Suppressor macrophage treated with lipopolysaccharide for 4 hours (primary cell): ENCODE data around the gene KLC1.
"Not testable (repeated sequence)": the region's sequence is repeated elsewhere in the genome, so short reads cannot be mapped to it uniquely, and the experiment has no call there.

Experiments
- DNase-seq: peaks from one replicate; pipeline ENCODE4 v3.0.0-alpha.2; 2020

KLC1 gene

DNA sequence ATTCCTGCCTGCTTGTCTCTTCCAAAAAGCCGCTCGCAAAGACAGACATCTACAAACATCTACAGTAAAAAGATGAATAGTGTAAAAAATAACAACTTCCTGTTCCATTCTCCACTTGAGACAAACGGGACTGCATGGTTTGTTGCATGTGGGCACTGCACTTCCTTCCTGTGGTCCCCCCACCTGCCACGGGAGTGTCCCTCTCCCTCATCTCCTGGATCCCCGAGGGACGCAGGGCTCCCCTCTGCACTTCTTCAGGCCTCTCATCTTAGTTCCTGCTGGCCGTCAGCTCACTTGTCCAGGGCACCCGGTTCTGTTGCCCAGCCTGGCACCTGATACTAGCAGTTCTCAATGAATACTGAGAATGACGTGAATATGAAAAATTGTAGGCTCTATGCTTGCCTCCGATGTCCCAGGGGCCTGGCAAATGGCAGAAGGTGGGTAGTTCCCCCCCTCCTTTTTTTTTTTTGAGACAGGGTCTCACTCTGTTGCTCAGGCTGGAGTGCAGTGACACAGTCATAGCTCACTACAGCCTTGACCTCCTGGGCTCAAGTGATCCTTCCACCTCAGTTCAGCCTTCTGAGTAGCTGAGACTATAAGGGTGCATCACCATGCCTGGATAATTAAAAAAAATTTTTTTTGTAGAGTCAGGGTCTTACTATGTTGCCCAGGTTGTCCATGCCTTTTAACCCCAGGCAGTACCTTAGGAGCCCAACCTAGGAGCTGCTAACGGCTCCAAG lies 3.5 kb upstream of the KLC1 start:
- no peak for DNase-seq

GRCh38 chr14:103626146-103626850 lies 2.7 kb upstream of the KLC1 start:
- DNase-seq: no peak

DNA sequence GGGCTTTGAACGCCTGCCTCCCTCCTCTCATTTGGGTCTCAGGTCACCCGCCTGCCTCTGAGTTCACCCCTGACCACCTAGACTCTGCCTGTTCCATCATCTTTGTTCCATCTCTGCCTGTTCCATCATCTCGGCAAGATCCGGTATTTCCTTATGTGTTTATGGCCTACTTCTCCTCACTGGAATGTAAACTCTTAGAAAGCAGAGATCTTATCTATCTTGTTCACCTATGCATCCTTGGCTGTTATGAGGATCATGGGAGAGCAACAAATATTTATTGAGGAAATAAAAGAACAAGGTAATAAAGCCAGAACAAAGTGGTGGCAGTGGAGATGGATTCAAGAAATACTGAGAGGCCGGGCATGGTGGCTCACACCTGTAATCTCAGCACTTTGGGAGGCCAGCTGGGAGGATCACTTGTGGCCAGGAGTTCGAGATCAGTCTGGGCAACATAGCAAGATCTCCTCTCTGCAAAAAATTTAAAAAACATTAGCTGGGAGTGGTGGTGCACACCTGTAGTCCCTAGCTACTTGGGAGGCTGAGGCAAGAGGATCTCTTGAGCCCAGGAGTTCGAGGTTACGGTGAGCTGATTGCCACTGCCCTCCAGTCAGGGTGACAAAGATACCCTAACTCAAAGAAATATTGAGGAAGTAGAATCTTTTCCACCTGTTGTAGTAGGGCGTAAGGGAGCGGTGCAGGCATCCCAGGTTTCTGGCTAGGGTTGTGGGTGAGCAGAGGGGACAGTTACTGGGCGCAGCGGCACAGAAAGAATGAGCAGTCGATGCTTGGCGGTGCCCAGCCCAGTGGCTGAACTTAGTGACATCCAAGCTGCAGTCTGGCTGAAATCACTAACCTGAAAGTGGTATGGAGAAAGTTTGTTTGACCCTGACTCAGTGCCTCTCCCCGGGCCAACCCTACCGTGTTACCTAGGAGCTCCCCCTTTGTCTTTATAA lies 1.7 kb upstream of the KLC1 start:
- DNase-seq: no peak

GRCh38 chr14:103628221-103628683 lies 759 bp upstream of the KLC1 start:
- peak; percentile 92 for DNase-seq

GRCh38 chr14:103629503-103630121 lies 601 bp downstream of the KLC1 start:
- DNase-seq: peak; percentile 58

DNA sequence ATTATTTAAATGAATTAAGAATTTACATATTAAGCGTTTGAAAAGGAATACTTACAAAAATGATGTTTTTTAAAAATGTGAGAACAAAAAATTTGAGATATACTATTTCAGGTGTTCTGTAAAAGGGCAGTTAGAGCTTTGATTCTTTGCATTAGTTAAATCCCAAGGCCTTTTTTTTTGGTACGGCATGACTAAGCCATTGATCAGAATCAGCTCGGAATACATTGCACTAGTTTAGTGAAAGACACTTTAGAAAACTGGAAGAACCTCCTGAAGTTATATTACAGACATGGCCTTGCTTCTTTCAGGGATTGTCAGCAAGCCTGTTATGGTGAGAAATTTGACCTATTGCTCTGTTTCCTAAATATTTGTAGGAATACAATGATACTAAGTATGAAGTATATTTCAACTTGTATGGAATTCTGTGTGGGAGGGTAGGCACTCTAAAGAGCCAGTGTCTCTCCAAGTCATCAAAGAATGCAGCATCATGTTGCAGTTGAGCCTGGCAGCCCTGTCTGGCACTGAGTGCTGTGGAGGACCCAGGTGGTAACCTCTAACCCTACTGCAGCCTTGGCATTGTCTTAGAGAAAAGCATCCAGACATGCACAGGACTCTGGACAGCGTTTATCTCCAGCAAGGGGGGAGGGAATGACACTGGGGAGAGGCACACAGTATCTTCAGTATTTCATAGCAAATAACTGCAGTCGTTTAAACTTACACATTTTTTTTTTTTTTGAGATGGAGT lies 1.5 kb downstream of the KLC1 start:
- DNase-seq: no peak

- no peak for DNase-seq
Observed at GRCh38 chr14:103633391-103633790, 4.4 kb downstream of the KLC1 start.

DNA sequence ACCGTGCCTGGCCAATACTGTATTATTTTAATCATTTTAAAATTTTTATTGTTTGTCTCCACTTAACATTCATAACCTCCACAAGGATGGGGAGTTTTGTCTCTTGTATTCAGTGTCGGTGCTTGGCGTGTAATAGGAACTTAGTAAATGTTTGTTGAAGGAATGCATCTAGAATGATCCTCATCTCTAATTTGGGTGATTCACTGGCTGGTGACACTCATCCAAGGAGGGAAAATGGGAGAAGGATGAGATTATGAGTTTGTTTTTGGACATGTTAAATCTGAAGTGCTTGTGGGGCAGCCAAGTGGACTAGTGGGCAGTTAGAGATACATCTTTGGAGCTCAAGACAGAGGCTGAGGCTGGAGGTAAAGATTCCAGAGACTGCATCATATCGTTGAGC lies 5.1 kb downstream of the KLC1 start:
- no peak for DNase-seq

DNA sequence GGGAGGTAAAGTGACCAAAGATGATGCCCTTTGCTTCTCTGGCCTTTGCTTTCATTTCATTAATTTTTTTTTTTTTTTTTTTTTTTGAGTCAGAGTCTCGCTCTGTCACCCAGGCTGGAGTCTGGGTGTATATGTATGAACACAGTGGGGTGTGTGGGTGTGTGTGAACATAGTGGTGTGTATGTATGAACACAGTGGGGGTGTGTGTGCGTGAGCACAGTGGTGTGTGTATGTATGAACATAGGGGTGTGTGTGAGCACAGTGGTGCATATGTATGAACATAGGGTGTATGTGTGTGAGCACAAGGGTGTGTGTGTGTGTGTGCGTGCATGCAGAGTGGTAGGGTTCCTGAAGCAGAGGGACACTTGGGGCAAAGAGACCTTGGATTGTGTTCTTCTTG lies 9.6 kb downstream of the KLC1 start:
- no peak for DNase-seq

GRCh38 chr14:103641161-103641560 lies 12.2 kb downstream of the KLC1 start:
- DNase-seq: no peak

DNA sequence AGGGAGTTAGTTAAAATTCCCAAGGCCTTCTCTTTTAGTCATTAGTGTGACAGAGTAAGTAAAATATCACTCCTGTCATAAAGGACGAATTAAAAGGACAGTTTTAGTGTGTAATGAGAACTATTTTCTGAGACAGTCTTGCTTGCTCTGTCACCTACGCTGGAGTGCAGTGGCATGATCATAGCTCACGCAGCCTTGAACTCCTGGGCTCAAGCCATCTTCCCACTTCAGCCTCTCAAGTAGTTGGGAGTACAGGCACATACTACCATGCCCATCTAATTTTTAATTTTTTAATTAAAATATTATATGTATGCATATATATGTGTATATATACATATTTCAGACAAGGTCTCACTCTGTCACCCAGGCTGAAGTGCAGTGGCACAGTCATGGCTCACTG lies 17.2 kb downstream of the KLC1 start:
- no peak for DNase-seq

DNA sequence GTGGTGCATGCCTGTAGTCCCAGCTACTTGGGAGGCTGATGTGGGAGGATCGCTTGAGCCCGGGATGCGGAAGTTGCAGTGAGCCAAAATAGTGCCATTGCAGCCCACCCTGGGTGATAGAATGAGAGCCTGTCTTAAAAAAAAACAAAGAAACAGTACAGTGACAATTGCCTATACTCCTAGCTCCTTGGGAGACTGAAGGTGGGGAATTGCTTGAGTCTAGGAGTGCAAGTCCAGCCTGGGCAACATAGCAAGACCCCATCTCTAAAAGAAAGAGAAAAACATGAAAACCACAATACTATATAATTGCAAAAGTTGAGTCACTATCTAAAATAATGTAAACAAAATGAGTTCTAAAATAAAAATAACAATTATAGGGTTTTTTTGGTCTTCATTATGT lies 20.0 kb downstream of the KLC1 start:
- DNase-seq: no peak

GRCh38 chr14:103650213-103650612 lies 21.2 kb downstream of the KLC1 start:
- no peak for DNase-seq

DNA sequence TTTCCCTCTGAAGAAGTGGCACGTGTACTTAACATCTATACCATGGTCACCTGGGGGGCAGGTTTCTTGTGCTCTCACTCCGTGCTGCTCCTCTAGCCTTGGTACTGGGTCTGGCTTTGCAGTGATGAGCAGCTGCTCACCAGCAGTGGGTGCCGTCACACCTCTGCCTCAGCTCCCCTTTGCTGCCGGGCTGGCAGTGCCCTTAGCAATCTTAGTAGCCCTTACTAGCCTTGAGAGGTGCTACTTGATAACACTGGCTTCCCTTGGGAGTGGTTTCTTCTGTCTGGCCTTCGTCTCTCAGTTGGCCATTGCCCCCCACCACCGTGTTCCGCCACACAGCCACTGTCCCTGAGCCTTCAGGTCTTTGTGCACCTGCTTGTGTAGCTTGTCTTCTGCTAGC lies 22.6 kb downstream of the KLC1 start:
- no peak for DNase-seq

DNA sequence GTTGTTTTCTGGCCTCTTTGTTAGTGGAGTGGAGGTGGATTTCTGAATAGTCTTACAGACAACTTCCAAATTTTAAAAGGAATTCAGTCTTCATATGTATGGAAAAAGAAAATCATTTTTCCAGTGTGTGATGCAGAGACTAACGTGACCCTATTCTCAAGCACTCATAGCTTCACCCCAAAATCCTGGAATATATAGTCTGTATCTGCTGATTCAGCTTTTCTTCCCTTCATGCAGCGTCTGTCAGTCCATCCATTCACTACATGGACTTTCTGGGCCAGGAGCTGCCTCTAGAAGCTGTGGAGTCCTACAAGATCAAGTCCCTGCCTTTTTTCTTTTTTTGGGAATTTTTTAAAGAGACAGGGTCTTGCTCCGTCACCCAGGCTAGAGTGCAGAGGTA lies 23.8 kb downstream of the KLC1 start:
- no peak for DNase-seq

GRCh38 chr14:103653336-103653735 lies 24.3 kb downstream of the KLC1 start:
- DNase-seq: not testable (repeated sequence)

DNA sequence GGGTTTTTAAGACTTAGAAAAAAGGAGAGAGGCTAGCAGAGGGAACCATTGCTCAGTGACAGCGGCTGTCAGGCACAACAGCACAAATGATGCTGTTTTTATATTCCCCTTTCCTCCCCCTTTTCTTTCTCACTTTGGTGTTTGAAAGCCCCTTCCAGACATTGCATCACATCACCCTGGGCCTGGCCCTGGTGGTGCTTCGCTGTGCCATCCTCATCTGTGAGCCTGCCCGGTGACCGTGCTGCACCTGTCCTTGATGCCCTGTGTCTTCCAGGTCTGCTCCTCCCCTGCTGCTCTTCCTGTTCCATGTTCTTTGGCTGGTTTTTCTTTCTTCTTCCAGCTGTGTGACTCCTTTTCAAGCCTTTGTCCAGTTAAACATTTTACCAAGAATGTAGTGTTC lies 24.8 kb downstream of the KLC1 start:
- DNase-seq: no peak

GRCh38 chr14:103654619-103655018 lies 25.6 kb downstream of the KLC1 start:
- DNase-seq: no peak

- DNase-seq: peak; percentile 61
Observed at GRCh38 chr14:103656031-103656755, 27.2 kb downstream of the KLC1 start.

GRCh38 chr14:103656756-103657133 lies 27.7 kb downstream of the KLC1 start:
- DNase-seq: no peak

- peak; percentile 63 for DNase-seq
Observed at GRCh38 chr14:103657471-103657870, 28.5 kb downstream of the KLC1 start.

DNA sequence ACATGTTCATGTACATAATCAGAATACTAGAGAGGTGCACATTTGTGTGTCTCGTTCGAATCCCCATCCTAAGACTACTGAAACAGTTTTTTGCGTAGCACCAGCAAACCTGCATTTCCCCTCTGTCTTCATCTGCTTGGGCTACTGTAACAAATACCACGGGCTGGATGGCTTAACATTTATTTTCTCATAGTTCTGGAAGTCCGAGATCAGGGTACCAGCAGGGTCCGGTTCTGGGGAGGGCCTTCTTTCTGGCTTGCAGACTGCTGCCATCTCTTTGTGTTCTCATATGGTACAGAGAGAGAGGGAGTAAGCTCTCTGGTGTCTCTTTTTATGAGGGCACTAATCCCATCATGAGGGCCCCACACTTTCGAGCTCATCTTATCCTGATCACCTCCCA lies 30.6 kb downstream of the KLC1 start:
- DNase-seq: no peak
